Esophagus squamous epithelium (tissue), 4 donors: ENCODE results near the gene ACSL3.

Experiments used
- POLR2A ChIP-seq, 4 donors: fragments of 450-650 bp; IDR thresholded peaks; one replicate each; pipeline ENCODE4 v1.6.1; 2017; ENCODE audit warnings: antibody characterized with exemption in 4 of 4, mild to moderate bottlenecking in 4 of 4, moderate library complexity in 3 of 4
- TF ChIP-seq, protein P1 (sequence below), 6 experiments: fragments of 450-650 bp in 4 of 6; fragments of 200-600 bp in 2 of 6; sonication (generic) in 2 of 6; IDR thresholded peaks; one replicate each; pipeline ENCODE4 v1.5.1; 2016 to 2019; ENCODE audit warnings: antibody characterized with exemption in 6 of 6, mild to moderate bottlenecking in 4 of 6, moderate library complexity in 4 of 6

GRCh38 chr2:222972420-222972819, 111.6 kb downstream of the ACSL3 start:
- TF ChIP-seq, protein P1, sequence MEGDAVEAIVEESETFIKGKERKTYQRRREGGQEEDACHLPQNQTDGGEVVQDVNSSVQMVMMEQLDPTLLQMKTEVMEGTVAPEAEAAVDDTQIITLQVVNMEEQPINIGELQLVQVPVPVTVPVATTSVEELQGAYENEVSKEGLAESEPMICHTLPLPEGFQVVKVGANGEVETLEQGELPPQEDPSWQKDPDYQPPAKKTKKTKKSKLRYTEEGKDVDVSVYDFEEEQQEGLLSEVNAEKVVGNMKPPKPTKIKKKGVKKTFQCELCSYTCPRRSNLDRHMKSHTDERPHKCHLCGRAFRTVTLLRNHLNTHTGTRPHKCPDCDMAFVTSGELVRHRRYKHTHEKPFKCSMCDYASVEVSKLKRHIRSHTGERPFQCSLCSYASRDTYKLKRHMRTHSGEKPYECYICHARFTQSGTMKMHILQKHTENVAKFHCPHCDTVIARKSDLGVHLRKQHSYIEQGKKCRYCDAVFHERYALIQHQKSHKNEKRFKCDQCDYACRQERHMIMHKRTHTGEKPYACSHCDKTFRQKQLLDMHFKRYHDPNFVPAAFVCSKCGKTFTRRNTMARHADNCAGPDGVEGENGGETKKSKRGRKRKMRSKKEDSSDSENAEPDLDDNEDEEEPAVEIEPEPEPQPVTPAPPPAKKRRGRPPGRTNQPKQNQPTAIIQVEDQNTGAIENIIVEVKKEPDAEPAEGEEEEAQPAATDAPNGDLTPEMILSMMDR (IDR thresholded peaks at IDR 0.05): no peak
- TF ChIP-seq POLR2A (IDR thresholded peaks at IDR 0.05): no peak
